DOHH2 (cell line): Measurements from ENCODE around the gene YTHDF1.

Experiments
- H3F3A ChIP-seq: fragments of 200-600 bp; sonication (generic), shearing (Covaris generic); 2 replicates; pipeline ENCODE4 v1.6.0; 2016; ENCODE audit warnings: antibody characterized with exemption, mild to moderate bottlenecking; ENCODE audit not compliant: control insufficient read depth, insufficient read depth
- H3K27ac ChIP-seq: fragments of 200-600 bp; sonication (generic); 2 replicates; pipeline ENCODE4 v1.5.1; 2014; ENCODE audit warnings: low read depth, mild to moderate bottlenecking, low read length, moderate library complexity
- H3K27me3 ChIP-seq: fragments of 200-600 bp; sonication (generic); 2 replicates; pipeline ENCODE4 v1.6.1; 2014; ENCODE audit warnings: mild to moderate bottlenecking, low read length, mixed read lengths; ENCODE audit not compliant: control insufficient read depth
- H3K36me3 ChIP-seq: fragments of 200-600 bp; sonication (generic); 2 replicates; pipeline ENCODE4 v1.6.1; 2014; ENCODE audit warnings: mild to moderate bottlenecking, low read length, moderate library complexity, mixed read lengths; ENCODE audit not compliant: control insufficient read depth
- H3K4me1 ChIP-seq: fragments of 200-600 bp; sonication (generic); 2 replicates; pipeline ENCODE4 v1.6.1; 2014; ENCODE audit warnings: mild to moderate bottlenecking, low read length, mixed read lengths; ENCODE audit not compliant: control insufficient read depth
- H3K4me2 ChIP-seq: fragments of 200-600 bp; sonication (generic); 2 replicates; pipeline ENCODE4 v1.6.0; 2014; ENCODE audit warnings: mild to moderate bottlenecking, low read length, moderate library complexity
- H3K4me3 ChIP-seq: fragments of 200-600 bp; sonication (generic); 2 replicates; pipeline ENCODE4 v1.5.1; 2014; ENCODE audit warnings: mild to moderate bottlenecking, low read length, mixed read lengths
- H3K79me2 ChIP-seq: fragments of 200-600 bp; sonication (generic); 2 replicates; pipeline ENCODE4 v1.6.1; 2014; ENCODE audit warnings: mild to moderate bottlenecking, low read length, mixed read lengths; ENCODE audit not compliant: control insufficient read depth
- H3K9me2 ChIP-seq: fragments of 200-600 bp; sonication (generic); replicated peaks from 2 replicates; pipeline ENCODE4 v1.6.1; 2014; ENCODE audit warnings: mild to moderate bottlenecking, low read length, mixed read lengths; ENCODE audit not compliant: control insufficient read depth
- H3K9me3 ChIP-seq: fragments of 200-600 bp; sonication (generic); 2 replicates; pipeline ENCODE4 v1.6.1; 2014; ENCODE audit warnings: antibody characterized with exemption, low read length, mixed read lengths; ENCODE audit not compliant: control insufficient read depth, insufficient read depth
- H4K20me1 ChIP-seq: fragments of 200-600 bp; sonication (generic); 2 replicates; pipeline ENCODE4 v1.6.0; 2014; ENCODE audit warnings: low read depth, mild to moderate bottlenecking, antibody characterized with exemption, low read length, moderate library complexity; ENCODE audit not compliant: control insufficient read depth, insufficient read depth
- CTCF ChIP-seq: fragments of 200-600 bp; sonication (generic); IDR thresholded peaks from one replicate; pipeline ENCODE4 v1.5.1; 2014; ENCODE audit warnings: antibody characterized with exemption, mild to moderate bottlenecking, low read depth, low read length; ENCODE audit not compliant: poor library complexity, severe bottlenecking
- EZH2phosphoT487 ChIP-seq: fragments of 200-600 bp; sonication (generic); IDR thresholded peaks from 2 replicates; pipeline ENCODE4 v1.6.1; 2017; ENCODE audit warnings: borderline replicate concordance, mild to moderate bottlenecking, antibody characterized with exemption, low read length, moderate library complexity, mixed read lengths

YTHDF1 gene

GRCh38 chr20:63217706-63218105 is 1.8 kb upstream of the YTHDF1 start:
- peaks cover 33% of the 10 kb centered on the region for H3K79me2 ChIP-seq
- H4K20me1 ChIP-seq = peaks cover 20% of the 10 kb centered on the region
- H3K4me1 ChIP-seq = peaks cover 28% of the 10 kb centered on the region
- H3K4me2 ChIP-seq = no peak overlapping the region
- H3K27me3 ChIP-seq = no peaks in the 10 kb centered on the region
- H3K4me3 ChIP-seq = no peak overlapping the region
- peaks cover 30% of the 10 kb centered on the region for H3K36me3 ChIP-seq
- no peaks in the 10 kb centered on the region for H3F3A ChIP-seq
- H3K9me2 ChIP-seq = no peaks in the 10 kb centered on the region
- TF ChIP-seq CTCF = no peak
- TF ChIP-seq EZH2phosphoT487 = no peak
- H3K9me3 ChIP-seq = no peaks in the 10 kb centered on the region
- H3K27ac ChIP-seq = no peak overlapping the region

DNA sequence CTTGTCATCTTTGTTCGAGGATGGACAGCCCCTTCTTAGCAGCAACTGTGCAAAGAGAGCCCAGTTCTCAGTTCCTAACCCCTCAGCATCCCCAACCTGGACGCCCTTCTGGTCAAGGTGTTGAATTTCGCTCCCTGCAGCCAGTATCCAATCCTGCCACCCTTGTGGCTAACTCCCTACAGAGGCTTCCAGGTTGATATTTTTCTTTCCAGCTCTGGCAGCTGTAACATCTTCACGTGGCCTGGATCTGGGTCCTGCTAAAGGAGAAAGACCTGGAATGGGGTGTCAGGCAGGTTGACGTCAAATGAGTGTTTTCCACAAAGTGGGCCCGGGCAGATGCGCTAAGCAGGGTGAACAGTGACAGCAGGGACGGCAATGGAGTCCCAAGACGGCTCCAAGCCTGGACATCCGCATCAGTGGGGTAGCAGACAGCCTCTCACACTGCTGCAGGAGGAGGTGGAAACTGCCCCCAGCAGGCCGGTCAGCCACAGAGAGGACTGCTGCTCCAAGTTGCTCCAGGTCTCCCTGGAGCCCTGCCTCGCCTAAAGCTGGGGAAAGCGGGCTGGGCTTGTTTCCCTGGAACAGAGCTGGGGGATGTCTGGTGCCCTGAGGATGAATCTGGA is 1.0 kb upstream of the YTHDF1 start:
- Histone ChIP-seq H3K27ac (peak overlapping the region; percentile 38; the same call in 1 of the 2 replicates), H3K27me3 (no peaks in the 10 kb centered on the region), H3K4me1 (peaks cover 28% of the 10 kb centered on the region), H3F3A (no peaks in the 10 kb centered on the region), H3K9me2 (no peaks in the 10 kb centered on the region), H4K20me1 (peaks cover 28% of the 10 kb centered on the region), H3K79me2 (peaks cover 40% of the 10 kb centered on the region), H3K4me2 (peak overlapping the region; percentile 96), H3K9me3 (no peaks in the 10 kb centered on the region), H3K36me3 (peaks cover 37% of the 10 kb centered on the region), H3K4me3 (peak overlapping the region; percentile 83)
- TF ChIP-seq CTCF = no peak
- no peak for TF ChIP-seq EZH2phosphoT487

- peak overlapping the region; percentile 78 for H3K4me2 ChIP-seq
- peak overlapping the region; percentile 92 for H3K4me3 ChIP-seq
- H3K27ac ChIP-seq = peak overlapping the region; percentile 60
- no peaks in the 10 kb centered on the region for H3F3A ChIP-seq
- no peaks in the 10 kb centered on the region for H3K9me2 ChIP-seq
- peaks cover 56% of the 10 kb centered on the region for H3K79me2 ChIP-seq
- H3K27me3 ChIP-seq = no peaks in the 10 kb centered on the region
- H3K4me1 ChIP-seq = peaks cover 28% of the 10 kb centered on the region
- no peaks in the 10 kb centered on the region for H3K9me3 ChIP-seq
- H3K36me3 ChIP-seq = peaks cover 53% of the 10 kb centered on the region
- peaks cover 31% of the 10 kb centered on the region for H4K20me1 ChIP-seq
- TF ChIP-seq EZH2phosphoT487 (no peak), CTCF (peak; percentile 39)
Observed at GRCh38 chr20:63215101-63216040, 560 bp downstream of the YTHDF1 start.
